Measurements from ENCODE around the gene PIGR.

PIGR gene

DNA sequence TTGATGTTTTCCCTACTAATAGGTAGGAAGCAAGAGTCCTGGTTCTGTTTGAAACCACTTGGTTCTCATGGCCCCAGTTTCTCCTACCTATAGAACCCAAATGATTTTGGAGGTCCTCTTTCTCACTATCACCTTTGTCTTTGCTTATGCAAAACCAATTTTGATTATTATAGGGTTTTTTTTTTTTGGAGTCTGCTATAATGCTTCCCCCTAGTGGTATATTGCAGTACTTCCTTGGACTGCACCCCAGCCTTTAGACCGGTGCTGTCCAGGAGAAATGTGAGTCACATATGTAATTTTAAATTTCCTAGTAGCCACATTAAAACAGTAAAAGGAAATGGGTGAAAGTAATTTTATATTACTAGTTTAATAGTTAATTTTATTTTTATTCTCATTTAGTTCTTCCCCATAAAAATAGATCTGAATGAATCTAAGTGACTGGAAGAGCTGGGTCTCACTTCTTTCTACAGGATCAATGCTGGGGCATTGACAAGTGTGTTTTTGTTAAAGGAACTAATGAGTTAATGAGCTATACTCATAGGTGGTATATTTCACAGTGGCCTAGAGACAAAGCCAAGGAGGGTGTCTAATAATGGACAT lies 35.1 kb downstream of the PIGR start:
- no peak for DNase-seq (ENCODE audit: low read depth in 3 of 3, low spot score in 1 of 3)

DNA sequence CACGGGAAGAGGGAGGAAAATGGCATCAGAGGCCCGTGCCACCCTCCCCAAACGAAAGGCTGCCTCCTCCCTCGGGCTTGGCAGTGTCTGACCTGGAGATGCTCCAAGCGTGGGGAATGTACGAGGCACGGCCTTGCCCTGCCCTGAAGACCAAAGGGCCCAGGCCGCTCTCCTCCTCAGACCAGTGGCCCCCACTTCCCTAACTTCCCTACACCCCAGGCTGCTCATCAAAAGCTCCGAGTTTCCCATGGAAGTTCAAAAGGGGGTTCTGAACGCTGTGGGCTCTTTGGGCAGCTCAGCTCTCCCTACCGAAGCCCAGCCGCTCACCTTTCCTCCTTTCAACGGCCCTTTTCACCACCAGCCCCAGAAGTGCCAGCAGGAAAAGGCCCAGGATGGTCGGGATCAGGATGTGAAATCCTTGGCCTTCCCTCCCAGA lies 36.4 kb downstream of the PIGR start:
- no peak for DNase-seq (ENCODE audit: low read depth in 3 of 3, low spot score in 1 of 3)

DNA sequence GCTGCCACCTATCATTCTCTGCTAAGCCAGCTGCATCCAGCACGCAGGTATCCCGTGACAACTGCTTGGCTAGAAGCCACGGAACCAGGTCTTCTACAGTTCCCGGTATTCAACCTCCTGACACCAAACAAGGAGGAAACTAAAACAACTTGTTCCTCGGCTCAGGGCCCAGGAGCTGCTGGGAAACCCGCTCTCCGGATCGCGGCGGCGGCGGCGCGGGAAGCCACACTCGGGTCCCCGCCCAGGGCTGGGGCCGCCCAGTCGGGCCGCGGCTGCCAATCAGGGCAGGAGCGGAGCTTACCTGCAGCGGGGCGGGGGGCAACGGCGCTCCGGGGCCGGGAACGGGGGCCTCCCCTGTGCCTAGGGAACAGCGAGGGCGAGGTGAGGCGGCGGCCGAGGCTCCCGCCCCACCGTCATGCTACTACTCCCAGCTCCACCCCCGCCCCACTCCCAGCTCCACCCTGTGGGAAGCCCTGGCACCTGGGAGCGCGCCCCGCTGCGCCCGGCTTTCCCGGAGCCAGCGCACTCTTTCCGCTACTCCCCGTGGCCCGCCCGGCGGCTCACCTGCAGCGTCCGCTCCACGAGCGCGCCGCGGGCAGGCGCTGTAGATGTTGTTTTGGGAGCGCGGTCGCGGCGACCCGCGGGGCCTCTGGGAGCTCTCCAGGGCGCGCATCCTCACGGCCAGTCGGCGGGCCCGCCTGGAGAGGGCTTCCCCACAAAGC lies 36.9 kb downstream of the PIGR start:
- no peak for DNase-seq (ENCODE audit: low read depth in 3 of 3, low spot score in 1 of 3)

DNA sequence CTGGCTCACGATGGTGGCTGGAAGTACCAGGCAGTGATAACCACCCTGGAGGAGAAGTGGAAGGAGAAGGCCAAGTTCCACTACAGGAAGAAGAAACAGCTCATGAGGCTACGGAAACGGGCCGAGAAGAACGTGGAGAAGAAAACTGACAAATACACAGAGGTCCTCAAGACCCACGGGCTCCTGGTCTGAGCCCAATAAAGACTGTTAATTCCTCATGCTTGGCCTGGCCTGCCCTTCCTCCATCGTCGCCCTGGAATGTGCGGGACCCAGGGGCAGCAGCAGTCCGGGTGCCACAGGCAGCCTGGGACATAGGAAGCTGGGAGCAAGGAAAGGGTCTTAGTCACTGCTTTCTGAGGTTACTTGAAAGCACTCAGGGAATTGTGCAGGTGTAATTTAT lies 38.2 kb downstream of the PIGR start:
- DNase-seq (ENCODE audit: low read depth in 3 of 3, low spot score in 1 of 3) = no peak

DNA sequence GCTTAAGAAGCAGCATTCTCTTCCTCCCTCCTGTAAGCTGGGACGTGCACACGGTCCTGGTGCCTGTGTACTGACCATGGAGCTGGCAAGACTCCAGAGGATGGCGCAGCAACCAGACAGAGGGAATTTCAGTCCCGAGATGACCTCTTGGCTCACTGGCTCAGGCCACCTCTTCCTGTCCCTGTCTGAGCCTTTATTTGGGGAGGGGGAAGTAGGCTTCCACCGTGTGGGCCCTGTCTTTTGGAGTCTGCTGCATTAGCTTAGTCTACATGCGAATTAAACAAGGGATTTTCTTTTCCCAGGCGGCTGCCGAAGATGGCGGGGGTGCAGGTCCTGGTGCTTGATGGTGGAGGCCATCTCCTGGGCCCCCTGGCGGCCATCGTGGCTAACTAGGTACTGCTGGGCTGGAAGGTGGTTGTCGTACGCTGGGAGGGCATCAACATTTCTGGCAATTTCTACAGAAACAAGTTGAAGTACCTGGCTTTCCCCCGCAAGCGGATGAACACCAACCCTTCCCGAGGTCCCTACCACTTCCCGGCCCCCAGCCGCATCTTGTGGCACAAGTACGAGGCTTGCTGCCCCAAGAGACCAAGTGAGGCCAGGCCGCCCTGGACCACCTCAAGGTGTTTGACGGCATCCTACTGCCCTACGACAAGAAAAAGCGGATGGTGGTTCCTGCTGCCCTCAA lies 38.8 kb downstream of the PIGR start:
- no peak for DNase-seq (ENCODE audit: low read depth in 3 of 3, low spot score in 1 of 3)

DNA sequence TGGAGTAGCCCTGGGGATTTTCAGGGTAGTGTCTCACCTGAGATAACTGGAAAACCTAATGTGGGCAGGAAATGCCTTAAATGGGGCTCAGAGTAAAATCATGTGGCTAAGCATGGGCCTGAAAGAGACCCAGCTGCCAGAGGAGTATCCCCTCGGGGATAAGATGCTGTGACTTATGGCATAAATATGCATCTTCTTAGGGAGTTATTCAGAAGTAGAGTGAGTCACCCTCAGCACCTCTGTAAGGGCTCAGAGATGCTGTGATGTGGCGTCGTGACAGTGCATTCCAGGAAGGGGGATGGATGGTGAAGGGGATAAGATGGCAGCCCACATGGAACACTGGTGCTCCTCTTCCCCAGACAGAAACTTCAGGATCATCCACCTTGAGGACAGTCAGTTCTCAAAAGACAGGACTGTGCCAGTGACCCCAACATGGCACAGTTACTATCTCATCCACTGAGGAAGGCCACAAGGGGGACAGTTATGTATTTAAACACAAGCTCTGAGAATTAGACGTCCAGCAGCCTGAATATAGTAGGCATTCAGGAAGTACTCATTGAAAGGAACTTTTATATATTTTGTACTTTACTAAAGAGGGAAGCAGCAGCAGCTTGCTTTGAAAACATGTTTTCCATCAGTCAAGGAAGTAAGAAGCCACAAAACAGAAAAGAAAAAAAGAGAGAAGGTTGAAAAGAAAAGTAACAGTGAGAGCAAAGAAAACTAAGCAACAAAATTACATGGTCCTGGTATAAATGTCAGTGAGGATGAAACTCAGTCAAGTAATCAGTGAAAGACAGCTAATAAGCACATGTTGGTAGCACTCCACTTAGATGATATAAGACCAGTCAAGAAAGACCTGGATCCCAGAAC lies 40.7 kb downstream of the PIGR start:
- DNase-seq (ENCODE audit: low read depth in 3 of 3, low spot score in 1 of 3) = no peak

DNA sequence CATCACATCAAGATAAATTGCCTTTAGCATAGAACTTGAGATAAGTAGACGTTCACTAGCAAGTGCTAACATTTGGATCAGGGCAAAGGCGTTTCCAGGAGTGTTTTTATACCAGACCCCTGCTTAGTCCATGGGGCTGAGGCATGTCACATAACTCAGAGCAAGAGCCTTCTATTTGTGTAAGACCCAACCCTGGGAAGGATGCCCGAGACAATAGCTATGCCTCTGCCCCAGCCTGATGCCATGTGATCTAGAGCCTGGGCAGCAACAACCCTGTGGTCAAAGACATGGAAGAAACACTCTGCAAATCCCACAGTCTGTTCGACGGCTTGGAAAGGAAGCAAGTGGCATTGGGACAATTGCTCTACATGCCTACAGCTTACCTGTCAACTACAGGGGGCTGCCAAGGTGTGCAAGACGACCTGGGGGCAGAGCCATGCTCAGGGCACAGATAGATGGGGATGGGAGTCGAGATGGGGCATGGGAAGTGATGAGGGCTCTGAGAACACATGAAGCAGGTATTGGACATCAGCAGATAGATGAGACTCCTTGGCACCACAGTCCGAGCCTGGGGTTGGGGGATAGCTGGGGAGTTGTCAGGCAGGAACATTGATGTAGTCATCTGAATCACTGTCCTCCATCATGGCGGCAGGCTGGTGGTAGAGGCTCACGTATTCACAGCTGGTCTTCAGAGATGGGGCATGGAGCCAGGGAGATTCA lies 41.7 kb downstream of the PIGR start:
- no peak for DNase-seq (ENCODE audit: low read depth in 3 of 3, low spot score in 1 of 3)

DNA sequence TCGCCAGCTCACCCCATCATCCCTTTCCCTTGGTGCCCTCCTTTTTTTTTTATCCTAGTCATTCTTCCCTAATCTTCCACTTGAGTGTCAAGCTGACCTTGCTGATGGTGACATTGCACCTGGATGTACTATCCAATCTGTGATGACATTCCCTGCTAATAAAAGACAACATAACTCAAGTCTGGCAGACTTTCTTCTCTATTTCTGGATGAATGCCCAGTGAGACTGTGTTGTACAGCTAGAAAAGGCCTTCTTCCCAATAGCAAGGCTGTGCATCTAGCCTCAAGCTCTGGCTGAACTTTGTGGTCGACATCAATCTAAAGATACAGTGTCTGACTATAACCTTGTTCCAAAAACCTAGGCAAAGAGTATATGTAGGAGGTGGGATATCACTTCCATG lies 42.6 kb downstream of the PIGR start:
- DNase-seq (ENCODE audit: low read depth in 3 of 3, low spot score in 1 of 3) = no peak

DNA sequence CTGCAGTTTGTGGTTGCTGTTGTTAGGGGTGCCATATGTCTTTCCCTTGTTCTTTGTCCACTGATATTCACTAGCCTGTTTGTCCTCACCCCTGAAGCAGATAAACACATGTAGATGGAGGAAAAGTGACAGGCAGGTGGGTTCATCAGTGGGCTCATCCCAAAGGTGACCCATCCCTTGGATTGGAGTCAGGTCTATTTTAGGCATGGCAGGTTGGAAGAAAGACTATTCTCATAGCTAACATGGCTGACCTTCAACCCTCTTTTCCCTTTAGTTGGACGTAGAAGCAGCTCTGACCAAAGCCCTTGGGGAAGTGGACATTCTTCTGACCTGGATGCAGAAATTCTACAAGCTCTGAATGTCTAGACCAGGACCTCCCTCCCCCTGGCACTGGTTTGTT lies 43.6 kb downstream of the PIGR start:
- DNase-seq (ENCODE audit: low read depth in 3 of 3, low spot score in 1 of 3) = no peak

DNA sequence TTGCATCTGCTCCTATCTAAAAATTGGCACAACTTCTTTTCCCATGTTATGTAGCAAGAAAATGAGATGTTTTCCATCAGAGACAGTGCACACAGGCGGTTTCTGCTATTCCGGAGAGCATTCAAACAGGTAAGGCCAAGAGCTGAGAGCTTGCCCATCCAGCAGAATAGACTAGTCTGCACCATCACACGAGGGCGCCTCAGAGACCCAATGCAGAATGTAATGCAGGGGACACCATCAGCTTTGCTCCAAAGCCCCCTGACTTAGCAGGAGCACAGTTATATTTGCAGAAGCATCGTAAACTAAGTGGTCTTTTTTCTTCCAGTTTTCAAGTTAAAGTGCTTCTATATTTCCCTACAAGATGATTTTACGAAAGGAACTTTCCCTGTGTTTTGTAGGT lies 44.3 kb downstream of the PIGR start:
- DNase-seq (ENCODE audit: low read depth in 3 of 3, low spot score in 1 of 3) = no peak

DNA sequence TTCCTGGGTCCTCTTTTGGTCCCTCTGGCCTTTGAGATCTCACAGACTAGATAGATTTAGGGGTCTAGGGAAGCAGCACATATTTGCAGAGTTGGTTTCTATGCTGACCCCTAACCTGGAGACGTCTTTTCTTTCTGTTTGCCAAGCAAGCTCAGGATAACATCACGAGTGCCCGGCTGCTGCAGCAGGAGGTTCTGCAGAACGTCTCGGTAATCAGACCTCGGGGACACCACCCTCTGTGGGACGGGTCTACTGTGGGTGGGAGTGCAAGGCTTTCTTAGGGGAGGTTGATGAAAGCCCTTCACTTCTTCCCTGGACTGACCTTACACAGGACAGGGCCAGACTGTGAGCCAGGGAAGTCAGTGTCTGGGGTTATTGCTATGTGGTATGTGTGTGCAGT lies 46.1 kb downstream of the PIGR start:
- no peak for DNase-seq (ENCODE audit: low read depth in 3 of 3, low spot score in 1 of 3)

DNA sequence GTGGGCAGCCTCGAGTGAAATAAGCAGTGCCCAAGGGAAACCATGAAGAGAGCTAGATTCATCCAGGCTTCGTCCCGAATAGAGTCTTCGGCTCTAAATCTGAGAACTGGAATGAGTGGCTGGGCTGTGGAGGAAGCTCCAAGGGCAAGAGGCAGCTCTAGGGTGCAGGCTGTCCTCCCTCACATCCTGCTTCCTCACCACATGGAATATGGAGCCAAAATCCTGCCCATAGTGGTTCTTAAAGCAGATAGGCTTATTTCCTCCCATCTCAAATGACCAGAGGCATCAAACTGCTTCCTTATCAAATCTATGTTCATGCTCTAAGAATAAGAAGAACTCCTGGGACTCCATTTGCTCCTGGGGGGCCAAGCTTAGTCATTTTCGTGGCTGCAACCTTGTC lies 46.5 kb downstream of the PIGR start:
- no peak for DNase-seq (ENCODE audit: low read depth in 3 of 3, low spot score in 1 of 3)

DNA sequence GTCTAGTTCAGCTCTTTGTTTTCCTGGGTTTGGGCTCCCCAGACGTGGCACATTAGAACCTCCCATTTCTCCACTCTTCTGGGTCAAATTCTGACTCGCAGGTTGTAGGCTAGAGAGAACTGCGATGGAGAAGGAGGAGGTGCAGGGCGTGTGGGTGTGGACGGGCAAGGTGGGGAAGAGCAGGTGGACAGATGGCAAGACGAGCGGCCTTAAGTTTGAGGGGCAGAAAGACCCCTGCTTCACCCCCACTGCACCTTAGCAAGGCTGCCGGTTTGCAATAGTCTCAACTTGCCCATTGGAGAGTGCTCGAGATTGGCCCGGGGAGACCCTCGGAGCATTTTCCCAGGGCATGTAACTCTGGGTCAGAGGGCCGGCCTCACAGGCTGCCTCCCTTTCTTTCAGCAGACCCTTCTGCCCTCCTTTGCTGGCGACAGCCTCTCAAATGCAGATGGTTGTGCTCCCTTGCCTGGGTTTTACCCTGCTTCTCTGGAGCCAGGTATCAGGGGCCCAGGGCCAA lies 47.3 kb downstream of the PIGR start:
- no peak for DNase-seq (ENCODE audit: low read depth in 3 of 3, low spot score in 1 of 3)

DNA sequence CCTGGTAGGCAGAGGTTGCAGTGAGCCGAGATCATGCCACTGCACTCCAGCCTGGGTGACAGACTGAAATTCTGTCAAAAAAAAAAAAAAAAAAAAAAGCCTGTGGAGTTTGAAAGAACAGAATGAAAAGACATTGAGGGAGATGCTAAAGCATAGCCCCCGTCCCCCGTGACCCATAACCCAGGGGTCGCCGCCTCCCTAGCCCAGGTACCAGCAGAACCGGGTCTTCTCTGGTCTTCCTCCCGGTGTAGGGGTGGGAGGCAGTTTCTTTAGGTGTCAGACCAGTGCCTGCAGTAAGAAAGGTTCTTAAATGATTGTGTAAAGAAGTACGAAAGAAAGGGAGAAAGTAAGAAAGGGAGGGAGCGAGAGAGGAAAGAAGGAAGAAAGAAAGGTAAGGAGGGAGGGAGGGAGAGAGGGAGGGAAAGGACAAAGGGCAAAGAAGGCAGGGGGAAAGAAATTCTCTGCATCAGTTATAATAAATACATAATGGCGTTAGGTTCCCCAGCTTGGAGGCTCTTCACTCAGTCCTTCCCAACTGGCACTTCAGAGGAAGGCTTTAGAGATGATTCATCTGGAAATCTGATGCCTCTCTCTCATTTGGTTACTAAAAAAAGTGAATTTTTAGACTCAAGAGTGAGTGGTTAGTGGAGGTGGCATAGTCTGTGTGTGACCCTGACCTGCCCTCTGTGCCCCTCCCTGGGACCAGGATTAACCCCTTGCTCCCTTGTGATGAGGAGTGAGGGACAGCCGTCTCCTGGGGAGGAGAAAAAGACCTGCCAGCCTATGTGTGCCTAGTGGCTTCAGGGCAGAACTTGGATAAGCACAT lies 48.0 kb downstream of the PIGR start:
- DNase-seq (ENCODE audit: low read depth in 3 of 3, low spot score in 1 of 3) = no peak

DNA sequence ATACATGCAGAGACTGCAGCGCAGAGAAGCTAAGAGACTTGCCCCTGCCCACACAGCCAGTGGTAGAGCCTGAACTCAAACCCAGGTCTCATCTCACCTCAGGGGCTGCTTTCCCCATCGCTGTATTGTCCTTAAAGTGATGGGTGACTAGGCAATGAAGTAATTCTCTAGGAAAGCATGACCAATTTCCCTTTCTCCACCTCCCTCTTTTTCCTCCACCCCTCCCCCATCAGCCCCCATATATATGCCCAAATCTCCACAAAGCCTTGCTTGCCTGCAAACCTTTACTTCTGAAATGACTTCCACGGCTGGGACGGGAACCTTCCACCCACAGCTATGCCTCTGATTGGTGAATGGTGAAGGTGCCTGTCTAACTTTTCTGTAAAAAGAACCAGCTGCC lies 49.1 kb downstream of the PIGR start, which contains the start of gene IL24:
TSS of gene IL24 (plus strand) at position 269 of the 400 bp plus-strand sequence. CDS start 390 bp downstream, outside the sequence.
- DNase-seq (ENCODE audit: low read depth in 3 of 3, low spot score in 1 of 3) = no peak

DNA sequence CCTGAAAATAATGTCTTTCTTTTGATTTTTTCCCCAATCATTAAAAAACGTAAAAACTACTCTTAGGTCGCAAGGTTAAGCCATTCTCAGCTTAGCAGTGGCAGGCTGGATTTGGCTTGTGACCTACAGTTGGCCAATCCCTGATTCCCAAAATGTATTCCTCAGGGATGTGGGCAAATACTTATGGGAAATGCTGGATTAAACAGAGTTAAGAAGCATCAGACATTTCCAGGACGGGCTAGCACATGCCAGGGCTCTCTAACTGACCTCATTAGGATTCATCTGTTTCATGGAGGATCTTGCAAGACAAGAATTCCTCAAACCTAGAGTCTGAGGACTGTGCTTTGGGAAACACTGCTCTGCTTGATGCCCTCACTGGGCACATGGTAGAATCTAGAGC lies 50.0 kb downstream of the PIGR start:
- no peak for DNase-seq (ENCODE audit: low read depth in 3 of 3, low spot score in 1 of 3)

DNA sequence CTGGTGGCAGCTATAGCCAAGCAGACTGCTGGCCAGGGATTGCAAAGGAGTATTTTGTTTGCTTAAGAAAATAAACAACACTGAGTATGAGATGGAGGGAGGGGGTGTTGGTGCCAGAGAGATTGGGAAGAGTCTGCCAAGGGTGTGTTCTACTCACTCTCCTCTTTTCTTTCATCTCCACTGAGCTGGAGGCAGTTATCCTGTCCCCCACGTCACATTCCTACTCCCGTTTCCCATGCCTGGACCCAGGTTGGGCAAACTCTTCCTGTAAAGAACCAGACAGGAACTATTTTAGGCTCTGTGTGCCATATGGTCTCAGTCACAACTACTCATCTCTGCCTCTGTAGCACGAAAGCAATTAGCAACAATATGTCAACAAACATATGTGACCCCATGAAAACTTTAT lies 50.4 kb downstream of the PIGR start:
- DNase-seq (ENCODE audit: low read depth in 3 of 3, low spot score in 1 of 3) = no peak

DNA sequence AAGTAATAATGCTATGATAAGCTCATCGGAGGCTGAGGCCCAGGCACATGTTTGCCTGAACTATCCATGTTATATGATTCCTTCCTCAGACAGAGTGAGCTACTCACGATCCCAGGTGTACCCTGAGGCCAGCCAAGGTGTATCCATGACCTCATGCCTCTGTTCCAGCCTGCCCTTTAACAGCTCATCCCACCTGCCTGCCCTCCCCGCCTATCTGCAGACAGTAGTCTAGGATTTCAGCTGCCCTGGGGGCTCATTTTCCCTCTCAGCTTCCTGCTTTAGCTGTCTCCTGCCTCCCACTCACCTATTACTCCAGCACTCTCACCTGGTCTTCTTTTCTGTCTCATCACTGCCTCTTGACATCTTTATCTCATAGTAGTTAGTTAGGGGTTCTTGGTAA lies 50.9 kb downstream of the PIGR start:
- DNase-seq (ENCODE audit: low read depth in 3 of 3, low spot score in 1 of 3) = no peak

DNA sequence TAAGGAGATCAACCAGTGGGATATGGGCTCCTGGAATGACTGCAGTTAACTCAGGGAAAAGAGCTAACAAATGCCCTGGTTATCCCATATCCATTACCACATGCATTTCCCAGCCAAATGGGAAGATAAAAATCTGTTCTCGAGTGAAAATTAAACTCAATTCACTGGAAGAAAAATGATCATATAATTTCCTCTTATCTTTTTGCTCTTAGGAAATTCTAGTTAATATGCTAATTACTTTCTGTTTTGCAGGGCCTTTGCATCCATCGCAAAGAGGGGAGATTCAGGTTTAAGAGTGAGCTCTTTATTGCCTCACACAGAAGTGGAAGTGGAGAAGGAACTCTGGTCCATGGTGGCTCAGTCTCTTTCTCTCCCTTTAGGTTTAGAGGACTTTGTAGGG lies 52.9 kb downstream of the PIGR start:
- no peak for DNase-seq (ENCODE audit: low read depth in 3 of 3, low spot score in 1 of 3)
